Mononuclear cell (primary cell): Measurements from ENCODE around the gene ARSK. TPM values are rescaled to one million over a fixed set of nuclear protein-coding genes. Genes with fewer than 3 reads are reported as not detected.
"Not testable (repeated sequence)": the region's sequence is repeated elsewhere in the genome, so short reads cannot be mapped to it uniquely, and the experiment has no call there.

ENCODE experiments used
- H3K27me3 ChIP-seq: 2 replicates; pipeline ENCODE4 v1.6.0; 2011; ENCODE audit warnings: low read length, control low read depth; ENCODE audit not compliant: insufficient read depth
- H3K4me1 ChIP-seq: 2 replicates; pipeline ENCODE4 v1.5.1; 2011; ENCODE audit warnings: mild to moderate bottlenecking, low read length, control low read depth; ENCODE audit not compliant: insufficient read depth
- H3K4me3 ChIP-seq: 2 replicates; pipeline ENCODE4 v1.5.1; 2011; ENCODE audit warnings: mild to moderate bottlenecking, low read length, moderate library complexity
- H3K9me3 ChIP-seq: 2 replicates; pipeline ENCODE4 v1.5.1; 2011; ENCODE audit warnings: low read depth, mild to moderate bottlenecking, control low read depth, low read length
- total RNA-seq: library from RNA; depleted of rRNA; stranded (reverse); fragments of >200 nt; gene quantifications from one replicate; pipeline ENCODE4 v1.2.3, GENCODE V29; 2012

Gene ARSK
- total RNA-seq, 1 donor: 2.6 TPM

DNA sequence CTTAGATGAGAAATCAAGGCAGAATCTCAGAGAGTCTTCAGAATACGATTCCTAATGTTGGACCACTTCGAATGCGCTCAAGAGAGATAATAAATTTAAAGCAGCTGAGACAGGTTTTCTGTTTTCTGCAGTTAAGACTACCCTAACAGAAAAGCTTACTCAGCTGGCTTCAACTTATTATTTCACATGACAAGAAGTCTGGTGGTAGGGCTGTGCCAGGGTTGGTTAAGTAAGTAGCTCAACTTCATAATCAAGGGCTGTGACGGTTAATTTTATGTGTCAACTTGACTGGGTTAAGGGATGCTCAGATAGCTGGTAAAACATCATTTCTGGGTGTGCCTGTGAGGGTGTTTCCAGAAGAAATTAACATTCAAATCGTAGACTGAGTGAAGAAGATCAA is 68.8 kb downstream of the ARSK start:
- H3K4me1 ChIP-seq: peaks cover 41% of the 10 kb centered on the region
- H3K4me3 ChIP-seq: no peak overlapping the region
- H3K27me3 ChIP-seq: no peaks in the 10 kb centered on the region
- no peaks in the 10 kb centered on the region for H3K9me3 ChIP-seq

DNA sequence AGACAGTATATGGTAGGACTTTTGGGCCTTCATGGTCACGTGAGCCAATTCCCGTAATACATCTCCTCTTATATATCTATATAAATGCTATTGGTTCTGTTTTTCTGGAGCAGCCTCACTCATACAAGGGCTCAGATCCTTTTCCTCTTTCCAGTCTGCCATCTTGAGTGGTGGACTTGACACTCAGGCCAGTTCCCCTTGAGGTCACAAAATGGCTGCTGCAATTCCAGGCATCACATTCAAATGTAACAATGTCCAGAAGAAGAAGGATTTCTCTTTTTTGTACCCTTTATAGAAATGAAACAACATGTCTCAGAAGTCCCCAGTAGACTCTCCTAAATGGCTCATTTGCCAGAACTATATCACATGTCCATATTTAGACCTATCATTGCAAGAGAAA is 69.5 kb downstream of the ARSK start:
- Histone ChIP-seq H3K9me3 (no peaks in the 10 kb centered on the region), H3K4me3 (no peak overlapping the region), H3K27me3 (no peaks in the 10 kb centered on the region), H3K4me1 (peaks cover 38% of the 10 kb centered on the region)

DNA sequence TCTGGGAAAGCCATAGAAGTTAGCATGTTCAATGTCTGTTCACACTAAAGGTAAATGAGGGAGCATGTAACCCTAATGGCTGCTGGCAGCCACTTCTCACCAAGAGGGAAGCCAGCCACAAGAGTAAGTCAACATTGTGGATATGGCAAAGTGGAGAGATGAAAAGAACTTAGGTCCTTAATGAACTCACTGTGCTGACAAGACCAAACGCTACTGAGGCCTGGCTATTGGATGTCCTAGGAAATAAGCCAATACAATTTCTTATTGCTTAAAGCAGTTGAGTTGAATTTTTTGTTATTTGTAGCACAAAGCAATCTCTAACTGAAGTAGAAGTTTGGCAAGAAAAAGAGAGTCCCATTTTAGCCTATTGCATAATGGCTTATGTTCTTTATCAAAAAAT is 71.8 kb downstream of the ARSK start:
- peaks cover 18% of the 10 kb centered on the region for H3K4me1 ChIP-seq
- no peaks in the 10 kb centered on the region for H3K27me3 ChIP-seq
- no peaks in the 10 kb centered on the region for H3K9me3 ChIP-seq
- H3K4me3 ChIP-seq: no peak overlapping the region

DNA sequence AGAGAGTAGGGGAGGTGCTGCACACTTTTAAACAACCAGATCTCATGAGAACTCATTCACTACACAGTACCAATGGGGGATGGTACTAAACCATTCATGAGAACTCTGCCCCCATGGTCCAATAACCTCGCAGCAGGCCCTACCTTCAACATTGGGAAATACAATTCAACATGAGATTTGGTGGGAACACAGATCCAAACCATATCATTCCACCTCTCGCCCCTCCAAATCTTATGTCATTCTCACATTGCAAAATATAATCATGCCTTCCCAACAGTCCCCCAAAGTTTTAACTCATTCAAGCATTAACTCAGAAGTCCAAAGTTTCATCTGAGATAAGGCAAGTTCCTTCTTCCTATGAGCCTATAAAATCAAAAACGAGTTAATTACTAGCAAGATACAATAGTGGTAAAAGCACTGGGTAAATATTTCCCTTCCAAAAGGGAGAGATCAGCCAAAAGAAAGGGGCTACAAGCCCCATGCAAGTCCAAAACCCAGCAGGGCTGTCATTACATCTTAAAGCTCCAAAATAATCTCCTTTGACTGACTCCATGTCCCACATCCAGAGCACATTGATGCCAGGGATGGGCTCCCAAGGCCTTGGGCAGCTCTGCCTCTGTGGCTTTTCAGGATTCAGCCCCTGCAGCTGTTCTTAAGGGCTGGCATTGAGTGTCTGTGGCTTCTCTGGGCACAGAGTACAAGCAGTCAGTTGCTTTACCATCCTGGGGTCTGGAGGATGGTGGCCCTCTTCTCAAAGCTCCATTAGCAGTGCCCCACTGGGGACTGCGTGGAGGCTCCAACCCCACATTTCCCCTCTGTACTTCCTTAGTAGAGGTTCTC is 73.3 kb downstream of the ARSK start:
- H3K4me1 ChIP-seq: peaks cover 11% of the 10 kb centered on the region
- no peaks in the 10 kb centered on the region for H3K9me3 ChIP-seq
- H3K4me3 ChIP-seq: no peak overlapping the region
- no peaks in the 10 kb centered on the region for H3K27me3 ChIP-seq

DNA sequence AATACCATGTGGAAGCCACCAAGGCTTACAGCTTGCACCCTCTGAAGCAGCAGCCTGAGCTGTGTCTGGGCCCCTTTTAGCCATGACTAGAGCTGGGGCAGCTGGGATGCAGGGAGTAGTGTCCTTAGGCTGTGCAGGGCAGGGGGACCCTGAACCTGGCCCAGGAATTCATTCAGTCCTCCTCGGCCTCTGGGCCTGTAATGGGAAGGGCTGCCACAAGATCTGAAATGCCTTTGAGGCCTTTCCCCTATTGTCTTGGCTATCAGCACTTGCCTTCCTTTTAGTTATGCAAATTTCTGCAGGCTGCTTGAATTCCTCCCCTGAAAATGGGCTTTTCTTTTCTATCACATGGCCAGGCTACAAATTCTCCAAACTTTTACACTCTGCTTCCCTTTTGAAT is 74.0 kb downstream of the ARSK start:
- no peak overlapping the region for H3K4me3 ChIP-seq
- no peaks in the 10 kb centered on the region for H3K9me3 ChIP-seq
- no peaks in the 10 kb centered on the region for H3K27me3 ChIP-seq
- H3K4me1 ChIP-seq: peaks cover 5% of the 10 kb centered on the region

DNA sequence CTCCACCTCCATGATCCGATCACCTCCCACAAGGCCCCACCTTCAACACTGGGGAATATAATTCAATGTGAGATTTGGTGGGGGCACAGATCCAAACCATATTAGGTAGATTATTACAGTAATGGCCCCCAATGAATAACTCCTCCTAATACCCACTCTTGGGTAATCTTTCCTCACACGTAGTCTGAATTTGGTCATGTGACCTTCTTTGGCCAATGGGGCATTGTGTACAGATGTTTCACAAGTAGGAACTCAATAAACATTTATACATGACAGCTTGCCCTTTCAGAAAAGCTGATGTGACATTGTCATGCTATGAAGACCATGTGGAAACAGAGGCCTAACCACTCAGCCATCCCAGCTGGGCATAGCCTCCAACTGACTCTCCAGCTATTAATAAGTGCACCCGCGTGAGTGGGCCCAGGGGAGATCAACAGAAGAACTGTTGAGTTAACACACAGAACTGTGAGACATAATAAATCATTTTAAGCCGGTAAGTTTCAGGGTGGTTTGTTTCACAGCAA is 75.6 kb downstream of the ARSK start:
- Histone ChIP-seq H3K27me3 (no peaks in the 10 kb centered on the region), H3K4me3 (no peak overlapping the region), H3K4me1 (peaks cover 5% of the 10 kb centered on the region)

DNA sequence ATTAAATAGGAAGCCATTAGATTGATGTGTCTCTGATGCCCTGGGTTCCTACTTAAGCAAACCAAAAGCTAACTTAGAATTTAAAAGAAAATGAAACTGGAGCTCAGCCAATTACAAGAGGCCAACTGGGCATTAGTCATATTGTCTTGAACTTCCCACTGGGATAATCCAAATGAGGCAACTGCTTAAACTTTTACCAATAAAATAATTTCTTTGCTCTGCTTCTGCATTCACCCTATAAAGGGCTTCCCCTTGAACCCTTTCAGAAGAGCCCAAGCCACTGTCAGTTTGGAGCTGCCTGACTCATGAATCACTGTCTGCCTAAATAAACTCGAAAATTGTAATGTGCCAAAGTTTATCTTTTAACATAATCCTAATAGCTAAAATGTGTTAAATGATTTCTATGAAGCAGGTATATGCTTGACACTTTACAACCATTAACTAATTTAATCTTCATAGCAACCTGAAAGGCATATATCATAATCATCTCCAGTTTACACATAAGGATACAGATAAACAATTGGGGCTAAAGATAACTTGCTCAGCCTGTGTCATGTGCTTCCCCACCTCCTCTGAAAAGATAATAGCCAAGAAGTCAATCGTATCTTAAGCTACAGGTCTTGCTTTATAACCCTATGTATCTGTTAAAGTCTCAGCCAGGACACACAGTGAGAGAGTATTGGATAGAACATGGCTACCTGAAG is 76.5 kb downstream of the ARSK start:
- peaks cover 5% of the 10 kb centered on the region for H3K4me1 ChIP-seq
- H3K4me3 ChIP-seq: no peak overlapping the region
- no peaks in the 10 kb centered on the region for H3K27me3 ChIP-seq
- no peaks in the 10 kb centered on the region for H3K9me3 ChIP-seq

More for the DNA sequence above, 75.6 kb downstream of the ARSK start:
- no peaks in the 10 kb centered on the region for H3K9me3 ChIP-seq

DNA sequence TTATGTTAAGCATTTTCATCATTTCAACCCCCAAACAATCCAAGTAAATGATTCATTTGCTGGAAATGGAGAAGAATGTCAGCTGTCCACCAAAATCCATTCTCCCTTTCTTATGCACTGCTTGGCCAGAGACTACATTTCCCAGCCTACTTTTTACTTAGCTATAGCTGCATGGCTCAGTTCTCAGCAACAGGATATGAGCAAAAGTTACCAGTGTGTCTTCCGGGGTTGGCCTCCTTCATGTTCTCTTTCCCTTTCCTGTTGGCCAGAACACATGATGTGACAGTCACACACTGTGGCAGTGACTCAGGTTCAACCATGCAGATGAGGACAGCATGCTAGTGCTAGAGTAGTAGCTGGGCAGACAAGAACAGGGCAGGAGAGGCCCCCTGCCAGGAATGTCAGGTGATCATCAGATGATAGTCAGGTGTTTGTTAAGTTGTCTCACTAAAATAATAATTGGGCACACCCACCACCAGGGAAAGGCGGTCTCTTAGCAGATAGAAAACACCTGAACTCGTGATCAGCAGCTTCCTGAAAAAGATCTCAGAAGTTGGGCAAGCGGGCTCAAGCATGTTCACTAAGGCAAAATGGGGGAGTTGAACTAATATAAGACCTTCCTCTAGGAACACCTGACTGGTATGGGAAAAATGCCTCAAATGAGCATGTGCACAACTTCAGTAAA is 77.2 kb downstream of the ARSK start:
- H3K9me3 ChIP-seq: no peaks in the 10 kb centered on the region
- no peak overlapping the region for H3K4me3 ChIP-seq
- H3K27me3 ChIP-seq: no peaks in the 10 kb centered on the region
- H3K4me1 ChIP-seq: peaks cover 5% of the 10 kb centered on the region

DNA sequence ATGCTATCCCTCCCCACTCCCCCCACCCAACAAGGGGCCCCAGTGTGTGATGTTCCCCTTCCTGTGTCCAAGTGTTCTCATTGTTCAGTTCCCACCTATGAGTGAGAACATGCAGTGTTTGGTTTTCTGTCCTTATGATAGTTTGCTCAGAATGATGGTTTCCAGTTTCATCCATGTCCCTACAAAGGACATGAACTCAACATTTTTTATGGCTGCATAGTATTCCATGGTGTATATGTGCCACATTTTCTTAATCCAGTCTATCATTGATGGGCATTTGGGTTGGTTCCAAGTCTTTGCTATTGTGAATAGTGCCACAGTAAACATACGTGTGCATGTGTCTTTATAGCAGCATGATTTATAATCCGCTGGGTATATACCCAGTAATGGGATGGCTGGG is 78.0 kb downstream of the ARSK start:
- not testable (repeated sequence) for H3K9me3 ChIP-seq, H3K27me3 ChIP-seq, H3K4me1 ChIP-seq, H3K4me3 ChIP-seq

DNA sequence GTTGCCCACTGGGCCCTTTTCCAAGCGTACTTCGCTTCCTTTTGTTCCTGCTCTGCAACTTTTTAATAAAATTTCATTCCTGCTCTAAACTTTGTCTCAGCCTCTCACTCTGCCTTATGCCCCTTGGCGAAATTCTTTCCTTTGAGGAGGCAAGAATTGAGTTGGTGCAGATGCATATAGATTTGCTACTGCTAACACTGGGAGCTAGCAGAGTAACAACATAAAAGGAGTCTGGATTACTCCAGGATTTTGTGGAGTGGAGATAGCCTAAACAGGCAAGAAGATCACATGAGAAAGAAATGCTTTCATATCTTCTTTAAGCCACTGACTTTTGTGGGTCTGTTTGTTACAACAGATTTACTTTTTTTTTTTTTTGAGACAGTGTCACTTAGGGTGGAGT is 78.8 kb downstream of the ARSK start:
- Histone ChIP-seq H3K4me1 (peaks cover 5% of the 10 kb centered on the region), H3K27me3 (no peaks in the 10 kb centered on the region), H3K4me3 (no peak overlapping the region), H3K9me3 (no peaks in the 10 kb centered on the region)

DNA sequence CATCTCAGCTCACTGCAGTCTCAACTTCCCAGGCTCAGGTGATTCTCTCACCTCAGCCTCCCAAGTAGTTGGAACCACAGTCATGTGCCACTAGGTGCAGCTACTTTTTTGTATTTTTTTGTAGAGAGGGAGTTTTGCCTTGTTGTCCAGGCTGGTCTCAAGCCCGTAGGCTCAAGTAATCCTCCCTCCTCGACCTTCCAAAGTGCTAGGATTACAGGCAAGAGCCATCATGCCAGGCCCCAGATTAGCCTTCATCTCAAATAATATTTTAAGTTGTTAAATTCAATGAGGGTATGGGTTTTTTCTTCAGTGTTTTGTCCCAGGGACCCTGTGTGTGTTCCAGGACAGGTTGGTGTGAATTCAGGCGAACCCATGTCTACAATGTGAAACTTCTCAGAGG is 79.2 kb downstream of the ARSK start:
- Histone ChIP-seq H3K27me3 (no peaks in the 10 kb centered on the region), H3K4me1 (peaks cover 5% of the 10 kb centered on the region), H3K4me3 (no peak overlapping the region), H3K9me3 (no peaks in the 10 kb centered on the region)

DNA sequence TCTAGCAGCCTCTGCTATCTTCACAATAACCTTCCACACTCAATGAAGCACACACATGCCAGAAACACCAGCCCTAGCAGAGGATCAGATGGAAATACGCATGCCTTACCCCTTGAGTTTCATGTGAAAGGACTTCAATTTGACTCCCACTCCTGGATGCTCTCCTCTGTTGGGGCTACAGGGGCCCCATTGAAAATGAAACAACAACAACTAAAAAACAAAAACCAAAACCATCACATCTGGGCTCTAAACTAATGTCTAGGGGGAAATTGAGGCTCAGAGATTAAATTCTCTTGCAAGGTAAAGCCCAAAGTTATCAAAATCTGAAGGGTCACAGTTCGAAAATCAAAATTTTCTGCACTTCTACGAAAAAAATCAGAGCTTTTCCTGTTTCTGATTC is 83.7 kb downstream of the ARSK start:
- Histone ChIP-seq H3K27me3 (no peaks in the 10 kb centered on the region), H3K4me3 (no peak overlapping the region), H3K9me3 (no peaks in the 10 kb centered on the region), H3K4me1 (no peaks in the 10 kb centered on the region)

DNA sequence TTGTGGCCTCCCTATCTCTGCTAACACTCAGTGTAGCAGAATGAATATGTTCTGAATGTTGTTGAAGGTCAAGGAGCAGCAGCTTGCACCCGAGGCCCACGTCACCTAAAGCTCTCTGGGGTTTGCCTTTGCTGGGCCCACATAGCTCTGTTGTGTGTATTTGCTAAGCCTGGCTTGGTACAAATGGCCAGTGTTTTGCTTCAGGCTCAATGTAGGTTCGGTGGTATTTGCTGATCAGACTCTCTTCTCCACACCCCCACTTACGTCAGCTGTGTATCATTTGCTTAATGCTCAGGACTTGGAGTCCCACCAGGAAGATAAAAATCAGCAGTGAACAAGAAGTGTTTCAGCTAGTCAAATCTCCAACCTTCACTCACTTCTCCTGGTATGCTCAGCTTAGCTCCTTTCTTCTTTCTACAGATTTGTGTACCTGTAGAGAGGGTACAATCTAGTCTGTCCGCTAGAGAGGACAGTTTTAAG is 86.9 kb downstream of the ARSK start:
- H3K27me3 ChIP-seq: no peaks in the 10 kb centered on the region
- H3K9me3 ChIP-seq: no peaks in the 10 kb centered on the region
- H3K4me1 ChIP-seq: peaks cover 12% of the 10 kb centered on the region
- no peak overlapping the region for H3K4me3 ChIP-seq

DNA sequence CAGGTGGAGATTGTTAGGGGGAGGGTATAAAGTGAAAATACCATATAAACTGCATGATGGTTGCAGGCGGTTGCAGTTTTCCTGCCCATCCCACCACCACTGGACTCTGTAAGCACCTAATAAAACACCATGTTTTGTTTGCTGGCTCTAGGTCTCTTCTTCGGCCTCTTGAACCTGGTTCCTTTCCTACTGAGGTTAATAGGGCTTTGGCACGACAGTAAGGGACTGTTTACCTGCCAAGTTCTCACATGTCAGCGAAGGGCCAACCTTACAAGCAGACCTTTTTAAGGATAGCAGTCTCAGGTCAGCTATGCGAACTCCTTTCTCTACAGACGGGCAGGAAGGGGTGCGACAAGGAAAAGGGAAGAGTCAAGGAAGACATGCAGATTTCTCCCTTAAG is 88.3 kb downstream of the ARSK start:
- H3K9me3 ChIP-seq: no peaks in the 10 kb centered on the region
- H3K4me1 ChIP-seq: peaks cover 21% of the 10 kb centered on the region
- no peaks in the 10 kb centered on the region for H3K27me3 ChIP-seq
- no peak overlapping the region for H3K4me3 ChIP-seq
